Activated T-helper 1 cell treated with anti-CD3 and anti-CD28 coated beads, Interleukin-12 subunit alpha, Interleukin-12 subunit beta, Interleukin-2, Interleukin-4 antibody, amounts not matched to agents 30 ng/mL and 10 ng/mL and 1 ng/mL, durations not matched to agents 14 hours and 24 hours and 36 hours (primary cell): ENCODE data around the gene ZSCAN26. TPM values are rescaled to one million over a fixed set of nuclear protein-coding genes. Genes with fewer than 3 reads are reported as not detected.

Source experiments
- DNase-seq: peaks from one replicate; pipeline ENCODE4 v3.0.0; 2021; ENCODE audit warnings: low spot score
- H3K27ac Mint-ChIP-seq: one replicate; pipeline ENCODE4 v1.8.0; 2021; ENCODE audit warnings: mild to moderate bottlenecking, mixed read lengths
- H3K27me3 Mint-ChIP-seq: one replicate; pipeline ENCODE4 v1.8.0; 2022; ENCODE audit warnings: mild to moderate bottlenecking, moderate library complexity, mixed read lengths; ENCODE audit not compliant: insufficient read depth
- H3K36me3 Mint-ChIP-seq: one replicate; pipeline ENCODE4 v1.8.0; 2021; ENCODE audit warnings: low read depth, mixed read lengths
- H3K4me1 Mint-ChIP-seq: one replicate; pipeline ENCODE4 v1.8.0; 2021; ENCODE audit warnings: low read depth, mixed read lengths
- H3K4me3 Mint-ChIP-seq: one replicate; pipeline ENCODE4 v1.8.0; 2021; ENCODE audit warnings: mild to moderate bottlenecking, moderate library complexity, mixed read lengths
- H3K9me3 Mint-ChIP-seq: one replicate; pipeline ENCODE4 v1.8.0; 2021; ENCODE audit warnings: mixed read lengths
- intact Hi-C: fragments of 100-400 bp; cut with micrococcal nuclease; formaldehyde crosslinking; loops from one replicate; pipeline ENCODE4 v1.15.1; 2024
- total RNA-seq: library from RNA; stranded (reverse); gene quantifications from 2 replicates; pipeline ENCODE4 v1.2.3, GENCODE V29; 2022

The ZSCAN26 gene
- total RNA-seq = 5.4 and 6.0 TPM in 2 replicates

- intact Hi-C loops = loop anchor here (1.0 to 10.0 kb wide), 11 partner anchors 15 to 792 kb away; partner anchors contain the start of genes ZKSCAN3, ZKSCAN4, ZNF184 and ZSCAN12
- Mint-ChIP-seq H3K27ac (no peak within 1 kb of the TSS), H3K36me3 (peaks cover 12% of the 10 kb centered on the region), H3K4me3 (no peak within 1 kb of the TSS), H3K4me1 (peaks cover 9% of the 10 kb centered on the region), H3K27me3 (peaks cover 2% of the 10 kb centered on the region), H3K9me3 (no peaks in the 10 kb centered on the region)
- DNase-seq = peak; percentile 78
Measured at GRCh38 chr6:28266962-28267694, at the start of gene ZSCAN26. Gene ZSCAN26 (plus strand): TSS chr6:28267143. CDS start chr6:28271920, 4,777 bp downstream.

GRCh38 chr6:28217890-28218289 is 49.1 kb upstream of the ZSCAN26 start:
- H3K9me3 Mint-ChIP-seq = no peaks in the 10 kb centered on the region
- H3K27ac Mint-ChIP-seq = no peak overlapping the region
- peak overlapping the region; percentile 83 for H3K4me3 Mint-ChIP-seq
- no peaks in the 10 kb centered on the region for H3K36me3 Mint-ChIP-seq
- peaks cover 14% of the 10 kb centered on the region for H3K4me1 Mint-ChIP-seq
- intact Hi-C loops = loop anchor here (5.0 to 10.0 kb wide), 2 partner anchors 34 to 437 kb away; partner anchors contain the start of gene ZKSCAN4
- peaks cover 70% of the 10 kb centered on the region for H3K27me3 Mint-ChIP-seq
- no peak for DNase-seq

GRCh38 chr6:28218312-28219248 is 48.4 kb upstream of the ZSCAN26 start:
- H3K36me3 Mint-ChIP-seq = no peaks in the 10 kb centered on the region
- H3K27ac Mint-ChIP-seq = no peak overlapping the region
- no peak for DNase-seq
- H3K4me3 Mint-ChIP-seq = peak overlapping the region; percentile 83
- H3K4me1 Mint-ChIP-seq = peaks cover 12% of the 10 kb centered on the region
- peaks cover 70% of the 10 kb centered on the region for H3K27me3 Mint-ChIP-seq
- peaks cover 5% of the 10 kb centered on the region for H3K9me3 Mint-ChIP-seq
- intact Hi-C loops = loop anchor here (5.0 to 10.0 kb wide), 2 partner anchors 34 to 436 kb away; partner anchors contain the start of gene ZKSCAN4

GRCh38 chr6:28220257-28221133 is 46.4 kb upstream of the ZSCAN26 start:
- peaks cover 21% of the 10 kb centered on the region for H3K4me1 Mint-ChIP-seq
- no peaks in the 10 kb centered on the region for H3K36me3 Mint-ChIP-seq
- no peak overlapping the region for H3K27ac Mint-ChIP-seq
- DNase-seq = no peak
- no peak overlapping the region for H3K4me3 Mint-ChIP-seq
- intact Hi-C loops = loop anchor here (5.0 kb wide), 1 partner anchor 47 kb away; the partner anchor contains the start of gene ZSCAN26
- H3K27me3 Mint-ChIP-seq = peaks cover 61% of the 10 kb centered on the region
- H3K9me3 Mint-ChIP-seq = peaks cover 7% of the 10 kb centered on the region

GRCh38 chr6:28224131-28225055 is 42.5 kb upstream of the ZSCAN26 start:
- DNase-seq = no peak
- H3K27ac Mint-ChIP-seq = peak overlapping the region; percentile 42

GRCh38 chr6:28225056-28225834 is 41.7 kb upstream of the ZSCAN26 start, which contains the start of gene ZSCAN9:
Gene ZSCAN9 (plus strand): TSS chr6:28225275. CDS start chr6:28227085, 1,810 bp downstream.
- Mint-ChIP-seq H3K27me3 (peaks cover 25% of the 10 kb centered on the region), H3K27ac (peak within 1 kb of the TSS; percentile 74), H3K4me3 (peak within 1 kb of the TSS; percentile 88), H3K4me1 (peaks cover 34% of the 10 kb centered on the region), H3K36me3 (peaks cover 12% of the 10 kb centered on the region), H3K9me3 (peaks cover 7% of the 10 kb centered on the region)
- DNase-seq = no peak
- intact Hi-C loops = no loop called here

More at GRCh38 chr6:28224131-28225055, 42.5 kb upstream of the ZSCAN26 start:
- intact Hi-C loops = loop anchor here (5.0 kb wide), 1 partner anchor 43 kb away; the partner anchor contains the start of gene ZSCAN26
- peaks cover 8% of the 10 kb centered on the region for H3K36me3 Mint-ChIP-seq
- H3K27me3 Mint-ChIP-seq = peaks cover 34% of the 10 kb centered on the region
- peak overlapping the region; percentile 88 for H3K4me3 Mint-ChIP-seq
- H3K9me3 Mint-ChIP-seq = peaks cover 7% of the 10 kb centered on the region
- H3K4me1 Mint-ChIP-seq = peaks cover 34% of the 10 kb centered on the region

GRCh38 chr6:28226460-28226859 is 40.5 kb upstream of the ZSCAN26 start:
- peak overlapping the region; percentile 88 for H3K4me3 Mint-ChIP-seq
- H3K27ac Mint-ChIP-seq = no peak overlapping the region
- H3K9me3 Mint-ChIP-seq = peaks cover 7% of the 10 kb centered on the region
- peaks cover 34% of the 10 kb centered on the region for H3K4me1 Mint-ChIP-seq
- H3K36me3 Mint-ChIP-seq = peaks cover 17% of the 10 kb centered on the region
- H3K27me3 Mint-ChIP-seq = peaks cover 18% of the 10 kb centered on the region
- DNase-seq = no peak
- intact Hi-C loops = no loop called here

GRCh38 chr6:28232785-28233184 is 34.2 kb upstream of the ZSCAN26 start:
- no peak overlapping the region for H3K4me3 Mint-ChIP-seq
- peaks cover under 1% of the 10 kb centered on the region for H3K4me1 Mint-ChIP-seq
- no peak overlapping the region for H3K27ac Mint-ChIP-seq
- intact Hi-C loops = no loop called here
- DNase-seq = no peak
- peaks cover 11% of the 10 kb centered on the region for H3K9me3 Mint-ChIP-seq
- peaks cover 25% of the 10 kb centered on the region for H3K36me3 Mint-ChIP-seq
- peaks cover 9% of the 10 kb centered on the region for H3K27me3 Mint-ChIP-seq

- H3K4me1 Mint-ChIP-seq = no peaks in the 10 kb centered on the region
- peaks cover 12% of the 10 kb centered on the region for H3K36me3 Mint-ChIP-seq
- H3K4me3 Mint-ChIP-seq = no peak overlapping the region
- peaks cover 9% of the 10 kb centered on the region for H3K27me3 Mint-ChIP-seq
- peaks cover 13% of the 10 kb centered on the region for H3K9me3 Mint-ChIP-seq
- no peak for DNase-seq
- H3K27ac Mint-ChIP-seq = no peak overlapping the region
- intact Hi-C loops = no loop called here
Measured at GRCh38 chr6:28235912-28236452, 31.0 kb upstream of the ZSCAN26 start.

- peaks cover 3% of the 10 kb centered on the region for H3K9me3 Mint-ChIP-seq
- intact Hi-C loops = no loop called here
Measured at GRCh38 chr6:28239636-28240035, 27.3 kb upstream of the ZSCAN26 start.

More at GRCh38 chr6:28239636-28240035, 27.3 kb upstream of the ZSCAN26 start:
- Mint-ChIP-seq H3K27ac (no peak overlapping the region), H3K36me3 (peaks cover 17% of the 10 kb centered on the region), H3K27me3 (peaks cover 5% of the 10 kb centered on the region), H3K4me1 (no peaks in the 10 kb centered on the region), H3K4me3 (no peak overlapping the region)
- DNase-seq = no peak
